ENCODE data around the gene THUMPD3. TPM values are rescaled to one million over a fixed set of nuclear protein-coding genes. Genes with fewer than 3 reads are reported as not detected.

THUMPD3 gene
- total and polyA plus RNA-seq, 2 of the 4 experiments (the other 2 are of a cell fraction), result 28.2 to 43.9 TPM

GRCh38 chr3:9343115-9343514 is 19.7 kb upstream of the THUMPD3 start:
- H2BK15ac ChIP-seq (ENCODE audit: low read depth, low read length), result no peak overlapping the region
- peaks cover 15% of the 10 kb centered on the region for H3K4me1 ChIP-seq (ENCODE audit: control insufficient read depth, insufficient read depth, low read length)
- TF ChIP-seq SMC3 (IDR thresholded peaks at IDR 0.05; ENCODE audit: low read depth, low read length), result no peak
- H3K79me1 ChIP-seq (ENCODE audit: low read depth in 1 of 2, low read length in 2 of 2), result no peaks in the 10 kb centered on the region
- H3K36me3 ChIP-seq (ENCODE audit: control insufficient read depth, insufficient read depth, low read length), result no peaks in the 10 kb centered on the region
- no peak overlapping the region for H3K4me2 ChIP-seq (ENCODE audit: low read depth, low read length)
- H3K56ac ChIP-seq (ENCODE audit: extremely low read depth, insufficient read depth, low read length), result no peak overlapping the region
- H2BK120ac ChIP-seq (ENCODE audit: low read depth, low read length), result no peak overlapping the region
- CTCF ChIA-PET, result no interaction called here
- no peaks in the 10 kb centered on the region for H4K20me1 ChIP-seq (ENCODE audit: insufficient read depth, low read length)
- no peak overlapping the region for H3K9ac ChIP-seq (ENCODE audit: low read depth, low read length)
- H2AFZ ChIP-seq (replicated peaks; ENCODE audit: low read length, poor library complexity), result no peak overlapping the region
- BruUV-seq (replicated peaks), result no TSS peak
- no peak overlapping the region for H3K18ac ChIP-seq (ENCODE audit: low read depth, low read length)
- no peak overlapping the region for H3K23ac ChIP-seq (ENCODE audit: low read depth, low read length)
- H2AK5ac ChIP-seq (ENCODE audit: low read depth, low read length), result no peak overlapping the region
- no peak overlapping the region for H3K14ac ChIP-seq (replicated peaks; ENCODE audit: low read depth, low read length)
- H3K27ac ChIP-seq (ENCODE audit: insufficient read depth, low read length), result no peak overlapping the region
- ATAC-seq (ENCODE audit: low read depth) (no peak), DNase-seq (no peak)
- H4K91ac ChIP-seq (ENCODE audit: insufficient read depth, low read depth, low read length), result no peak overlapping the region
- H4K8ac ChIP-seq (ENCODE audit: low read depth in 2 of 2, low read length in 2 of 2), result no peak overlapping the region
- dilution Hi-C loops (cut with HindIII; ENCODE audit: low sequenced_read_pairs, unreplicated experiment), result no loop called here
- no peak overlapping the region for H2AK9ac ChIP-seq (replicated peaks; ENCODE audit: low read depth, low read length, poor library complexity)
- intact Hi-C loops (cut with micrococcal nuclease), result no loop called here
- no peak overlapping the region for H2BK20ac ChIP-seq (ENCODE audit: low read depth, low read length)
- H4K5ac ChIP-seq (ENCODE audit: low read depth, low read length), result no peak overlapping the region
- H2BK5ac ChIP-seq (ENCODE audit: low read depth, low read length, poor library complexity, severe bottlenecking), result no peak overlapping the region
- no peak overlapping the region for H3K4me3 ChIP-seq (ENCODE audit: insufficient read depth, low read depth, low read length)
- POLR2A ChIA-PET (ENCODE audit: unreplicated experiment), result no interaction called here
- no peaks in the 10 kb centered on the region for H3K9me3 ChIP-seq (ENCODE audit: control insufficient read depth, insufficient read depth, low read length)
- no peaks in the 10 kb centered on the region for H3K27me3 ChIP-seq (ENCODE audit: control insufficient read depth, insufficient read depth, low read length)
- peaks cover 7% of the 10 kb centered on the region; the same call in 1 of the 2 replicates for H3K9me1 ChIP-seq (ENCODE audit: insufficient read depth, low read length)
- in situ Hi-C loops (cut with MboI; ENCODE audit: low sequenced_read_pairs), result loop anchor here (25.0 kb wide), 1 partner anchor 881 kb away; no protein-coding TSS in a partner anchor
- 100% methylated on average over 1 of the region's 4 CpGs; no CpG with 5 or more reads in 1 of the 2 experiments for WGBS, 2 experiments (ENCODE audit: extremely low coverage in 2 of 2, insufficient read length in 1 of 2)
- H3K4ac ChIP-seq (ENCODE audit: low read depth, low read length), result no peak overlapping the region

Data from IMR-90 (cell line).